Measurements from ENCODE around the gene SLC17A7. TPM values are rescaled to one million over a fixed set of nuclear protein-coding genes. Genes with fewer than 3 reads are reported as not detected.

SLC17A7 gene
- total and polyA plus RNA-seq, 2 donors from 2014 or later, result 0.45 to 1.4 TPM

GRCh38 chr19:49415102-49415809, 26.1 kb downstream of the SLC17A7 start:
- no peak for FAIRE-seq
- DNase-seq, result no peak
- no peaks in the 10 kb centered on the region for H3K4me1 ChIP-seq (ENCODE audit: control insufficient read depth in 2 of 3, insufficient read depth in 2 of 3, low read depth in 1 of 3, low read length in 3 of 3)
- H3K27ac ChIP-seq (ENCODE audit: low read depth in 2 of 2, low read length in 2 of 2), result no peak overlapping the region
- no peak overlapping the region for H3K4me3 ChIP-seq (ENCODE audit: low read length in 3 of 3)
- intact Hi-C loops (cut with DNase I), result no loop called here
- no peak for TF ChIP-seq CTCF (IDR thresholded peaks at IDR 0.05; ENCODE audit: borderline replicate concordance, extremely low read depth, insufficient read depth)
- no peak overlapping the region for H3K9ac ChIP-seq (ENCODE audit: low read length in 3 of 3)
- no peaks in the 10 kb centered on the region for H3K9me3 ChIP-seq (ENCODE audit: control insufficient read depth in 2 of 3, insufficient read depth in 1 of 3, low read length in 3 of 3)
- no peaks in the 10 kb centered on the region for H3K36me3 ChIP-seq (ENCODE audit: control insufficient read depth in 2 of 3, insufficient read depth in 3 of 3, low read length in 3 of 3)
- H3K27me3 ChIP-seq (ENCODE audit: control insufficient read depth, insufficient read depth, low read length), result peaks cover 9% of the 10 kb centered on the region

- FAIRE-seq (no peak), DNase-seq (no peak)
- Histone ChIP-seq H3K36me3 (ENCODE audit: control insufficient read depth in 2 of 3, insufficient read depth in 3 of 3, low read length in 3 of 3) (no peaks in the 10 kb centered on the region), H3K27me3 (ENCODE audit: control insufficient read depth, insufficient read depth, low read length) (peaks cover 5% of the 10 kb centered on the region), H3K9me3 (ENCODE audit: control insufficient read depth in 2 of 3, insufficient read depth in 1 of 3, low read length in 3 of 3) (no peaks in the 10 kb centered on the region), H3K9ac (ENCODE audit: low read length in 3 of 3) (no peak overlapping the region), H3K27ac (ENCODE audit: low read depth in 2 of 2, low read length in 2 of 2) (no peak overlapping the region), H3K4me1 (ENCODE audit: control insufficient read depth in 2 of 3, insufficient read depth in 2 of 3, low read depth in 1 of 3, low read length in 3 of 3) (no peaks in the 10 kb centered on the region), H3K4me3 (ENCODE audit: low read length in 3 of 3) (no peak overlapping the region)
- intact Hi-C loops (cut with DNase I), result no loop called here
- TF ChIP-seq CTCF (IDR thresholded peaks at IDR 0.05; ENCODE audit: borderline replicate concordance, extremely low read depth, insufficient read depth), result no peak
Measured at GRCh38 chr19:49414256-49414655, 27.1 kb downstream of the SLC17A7 start.

GRCh38 chr19:49413348-49413747, 28.0 kb downstream of the SLC17A7 start:
- intact Hi-C loops (cut with DNase I), result no loop called here
- no peak for FAIRE-seq
- no peaks in the 10 kb centered on the region for H3K36me3 ChIP-seq (ENCODE audit: control insufficient read depth in 2 of 3, insufficient read depth in 3 of 3, low read length in 3 of 3)
- H3K9ac ChIP-seq (ENCODE audit: low read length in 3 of 3), result no peak overlapping the region
- no peak overlapping the region for H3K27ac ChIP-seq (ENCODE audit: low read depth in 2 of 2, low read length in 2 of 2)
- H3K4me1 ChIP-seq (ENCODE audit: control insufficient read depth in 2 of 3, insufficient read depth in 2 of 3, low read depth in 1 of 3, low read length in 3 of 3), result no peaks in the 10 kb centered on the region
- H3K9me3 ChIP-seq (ENCODE audit: control insufficient read depth in 2 of 3, insufficient read depth in 1 of 3, low read length in 3 of 3), result no peaks in the 10 kb centered on the region
- DNase-seq, result peak in 4 of 5 donors; percentile 79 to 96 (median 85)
- H3K27me3 ChIP-seq (ENCODE audit: control insufficient read depth, insufficient read depth, low read length), result no peaks in the 10 kb centered on the region
- H3K4me3 ChIP-seq (ENCODE audit: low read length in 3 of 3), result no peak overlapping the region
- no peak for TF ChIP-seq CTCF (IDR thresholded peaks at IDR 0.05; ENCODE audit: borderline replicate concordance, extremely low read depth, insufficient read depth)

Data from kidney (tissue), 14 donors.